Kidney (tissue), 14 donors: ENCODE results near the gene NCSTN. TPM values are rescaled to one million over a fixed set of nuclear protein-coding genes. Genes with fewer than 3 reads are reported as not detected.

Experiments used
- DNase-seq, 5 donors: peaks; one replicate each; pipeline ENCODE4 v3.0.0-alpha.2; 2013 to 2020
- FAIRE-seq: peaks from 2 replicates; lab custom pipeline; 2012; peaks lifted over from hg19 to GRCh38; lab: Jason Lieb, UNC
- H3K27ac ChIP-seq, 2 donors: one replicate each; pipeline ENCODE4 v1.7.0; 2013; ENCODE audit warnings: low read depth in 2 of 2, low read length in 2 of 2, inconsistent platforms in 1 of 2
- H3K27me3 ChIP-seq: one replicate; pipeline ENCODE4 v1.7.1; 2013; ENCODE audit warnings: low read length, inconsistent platforms; ENCODE audit not compliant: control insufficient read depth, insufficient read depth
- H3K36me3 ChIP-seq, 3 donors: one replicate each; pipeline versions ENCODE4 v1.7.0 to v1.7.1; 2013; ENCODE audit warnings: low read length in 3 of 3, control low read depth in 1 of 3, inconsistent platforms in 1 of 3; ENCODE audit not compliant: insufficient read depth in 3 of 3, control insufficient read depth in 2 of 3
- H3K4me1 ChIP-seq, 3 donors: one replicate each; pipeline versions ENCODE4 v1.7.0 to v1.7.1; 2013; ENCODE audit warnings: low read length in 3 of 3, inconsistent platforms in 1 of 3, low read depth in 1 of 3; ENCODE audit not compliant: control insufficient read depth in 2 of 3, insufficient read depth in 2 of 3
- H3K4me3 ChIP-seq, 3 donors: one replicate each; pipeline versions ENCODE4 v1.7.0 to v1.8.1; 2013; ENCODE audit warnings: low read length in 3 of 3, control low read depth in 1 of 3, inconsistent platforms in 1 of 3
- H3K9ac ChIP-seq, 3 donors: one replicate each; pipeline versions ENCODE4 v1.7.0 to v1.7.1; 2013; ENCODE audit warnings: low read length in 3 of 3, control low read depth in 1 of 3, inconsistent platforms in 1 of 3
- H3K9me3 ChIP-seq, 3 donors: one replicate each; pipeline versions ENCODE4 v1.7.0 to v1.7.1; 2013; ENCODE audit warnings: low read length in 3 of 3, control low read depth in 1 of 3, inconsistent platforms in 1 of 3; ENCODE audit not compliant: control insufficient read depth in 2 of 3, insufficient read depth in 1 of 3
- intact Hi-C: fragments of 100-400 bp; cut with DNase I; formaldehyde crosslinking; loops from one replicate; pipeline ENCODE4 v1.11.1; 2022
- polyA plus RNA-seq: library from polyadenylated mRNA; stranded (reverse); fragments of 350-450 nt; fragmentation: Illumina TruSeq; extraction: RNeasy Lipid Tissue Mini Kit (QIAGEN cat#74804); gene quantifications from one replicate; pipeline ENCODE4 v1.2.3, GENCODE V29; 2014; ENCODE audit warnings: low read depth, low replicate concordance; ENCODE audit not compliant: insufficient read depth
- total RNA-seq: library from RNA; stranded (reverse); fragmentation: NEBNext Ultra II Directional; extraction: Animal tissue kit (Norgen Biotek cat#: 25700); gene quantifications from one replicate; pipeline ENCODE4 v1.2.1, GENCODE V29; 2021
- TF ChIP-seq, protein P1 (sequence below): IDR thresholded peaks from 3 replicates; pipeline ENCODE4 v1.5.1; 2012; ENCODE audit warnings: mild to moderate bottlenecking, moderate library complexity, borderline replicate concordance; ENCODE audit not compliant: insufficient read depth; ENCODE audit errors: extremely low read depth
- donor health status: control.
- donor health status: control.
- donor health status: control.
- donor health status: control.
- donor health status: control.
- donor health status: DM: yes; HTN: yes; CAD: no.
- donor health status: Normal renal cell carcinoma (clear cell type).

Gene NCSTN
- total and polyA plus RNA-seq, 2 donors from 2014 or later: 73.9 to 109 TPM

DNA sequence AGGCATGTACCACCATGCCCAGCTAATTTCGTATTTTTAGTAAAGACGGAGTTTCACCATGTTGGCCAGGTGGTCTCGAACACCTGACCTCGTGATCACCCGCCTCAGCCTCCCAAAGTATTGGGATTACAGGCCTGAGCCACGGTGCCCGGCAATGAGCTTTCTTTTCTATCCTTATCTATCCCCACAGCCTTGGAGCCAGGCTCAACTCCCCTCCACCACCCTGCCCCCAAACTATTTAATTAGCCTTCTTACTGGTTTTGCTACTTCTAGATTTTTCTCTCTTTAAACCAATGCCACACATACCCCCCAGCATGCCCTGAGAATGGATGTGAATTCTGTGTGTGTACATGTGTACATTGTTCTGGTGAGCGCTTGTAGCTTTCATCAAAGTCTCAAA, 51.5 kb downstream of the NCSTN start:
- TF ChIP-seq, protein P1, sequence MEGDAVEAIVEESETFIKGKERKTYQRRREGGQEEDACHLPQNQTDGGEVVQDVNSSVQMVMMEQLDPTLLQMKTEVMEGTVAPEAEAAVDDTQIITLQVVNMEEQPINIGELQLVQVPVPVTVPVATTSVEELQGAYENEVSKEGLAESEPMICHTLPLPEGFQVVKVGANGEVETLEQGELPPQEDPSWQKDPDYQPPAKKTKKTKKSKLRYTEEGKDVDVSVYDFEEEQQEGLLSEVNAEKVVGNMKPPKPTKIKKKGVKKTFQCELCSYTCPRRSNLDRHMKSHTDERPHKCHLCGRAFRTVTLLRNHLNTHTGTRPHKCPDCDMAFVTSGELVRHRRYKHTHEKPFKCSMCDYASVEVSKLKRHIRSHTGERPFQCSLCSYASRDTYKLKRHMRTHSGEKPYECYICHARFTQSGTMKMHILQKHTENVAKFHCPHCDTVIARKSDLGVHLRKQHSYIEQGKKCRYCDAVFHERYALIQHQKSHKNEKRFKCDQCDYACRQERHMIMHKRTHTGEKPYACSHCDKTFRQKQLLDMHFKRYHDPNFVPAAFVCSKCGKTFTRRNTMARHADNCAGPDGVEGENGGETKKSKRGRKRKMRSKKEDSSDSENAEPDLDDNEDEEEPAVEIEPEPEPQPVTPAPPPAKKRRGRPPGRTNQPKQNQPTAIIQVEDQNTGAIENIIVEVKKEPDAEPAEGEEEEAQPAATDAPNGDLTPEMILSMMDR: no peak
- intact Hi-C loops: no loop called here
- H3K27me3 ChIP-seq: no peaks in the 10 kb centered on the region
- DNase-seq (no peak), FAIRE-seq (no peak)
- no peak overlapping the region for H3K9ac ChIP-seq
- no peaks in the 10 kb centered on the region for H3K4me1 ChIP-seq
- no peak overlapping the region for H3K4me3 ChIP-seq
- no peaks in the 10 kb centered on the region for H3K36me3 ChIP-seq
- no peak overlapping the region for H3K27ac ChIP-seq
- H3K9me3 ChIP-seq: no peaks in the 10 kb centered on the region

DNA sequence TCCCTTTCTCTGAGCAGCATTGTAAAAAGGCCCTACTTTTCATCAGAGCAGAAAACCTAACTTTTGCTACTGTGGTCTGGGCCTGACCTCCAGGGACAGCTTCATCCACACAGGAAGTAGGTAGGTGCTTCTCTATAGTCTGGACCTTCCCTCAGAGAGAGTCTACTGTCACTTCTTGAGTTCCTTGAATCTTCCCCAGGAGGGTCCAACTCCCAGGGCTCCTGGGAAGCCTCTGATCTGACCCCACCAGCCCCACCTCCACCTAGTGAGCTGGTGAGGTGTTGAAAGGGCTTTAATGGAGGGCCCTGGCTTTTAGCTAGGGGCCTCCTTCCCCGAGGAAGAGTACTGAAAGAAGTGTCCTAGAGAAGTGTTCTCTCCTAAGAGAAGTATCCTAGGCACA, 54.5 kb downstream of the NCSTN start:
- no peak for DNase-seq
- TF ChIP-seq, protein P1: no peak
- no peak for FAIRE-seq
- H3K4me3 ChIP-seq: no peak overlapping the region
- no peak overlapping the region for H3K9ac ChIP-seq
- no peaks in the 10 kb centered on the region for H3K27me3 ChIP-seq
- intact Hi-C loops: no loop called here
- H3K27ac ChIP-seq: no peak overlapping the region
- peaks cover 0 to 10% (median 7%) of the 10 kb centered on the region in 3 donors for H3K4me1 ChIP-seq
- no peaks in the 10 kb centered on the region for H3K36me3 ChIP-seq
- no peaks in the 10 kb centered on the region for H3K9me3 ChIP-seq

DNA sequence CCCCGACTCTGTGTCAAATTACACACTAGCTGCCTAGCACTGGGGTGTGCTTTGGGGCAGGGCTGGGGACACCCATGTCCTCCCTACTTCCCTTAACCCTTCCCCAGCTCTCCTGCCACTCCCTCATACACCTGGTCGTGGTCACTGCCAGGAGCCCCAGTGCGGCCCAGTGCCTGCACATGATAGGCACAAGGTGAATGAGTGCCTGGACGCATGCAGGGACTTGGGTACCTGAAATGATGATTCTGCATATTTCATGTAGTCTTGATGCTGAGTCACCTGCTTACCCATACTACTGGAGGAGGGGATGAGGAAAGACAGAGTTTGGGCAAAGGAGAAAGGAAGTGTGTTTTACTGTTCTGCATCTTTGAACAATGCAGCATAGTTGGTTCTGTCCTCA, 55.6 kb downstream of the NCSTN start:
- TF ChIP-seq, protein P1: no peak
- Histone ChIP-seq H3K36me3 (no peaks in the 10 kb centered on the region), H3K27me3 (no peaks in the 10 kb centered on the region), H3K4me3 (no peak overlapping the region), H3K4me1 (peaks cover 2 to 11% (median 7%) of the 10 kb centered on the region in 3 donors), H3K9ac (no peak overlapping the region), H3K27ac (no peak overlapping the region), H3K9me3 (no peaks in the 10 kb centered on the region)
- intact Hi-C loops: no loop called here
- DNase-seq: no peak
- no peak for FAIRE-seq
